Stimulated activated CD4-positive, alpha-beta T cell treated with anti-CD3 and anti-CD28 coated beads, Interleukin-15, amount 100 ng/mL, for 48 hours (primary cell): ENCODE data around the gene H3-3A.

Experiments
- DNase-seq, 2 donors: peaks; one replicate each; pipeline ENCODE4 v3.0.0-alpha.2; 2020; ENCODE audit warnings: low read depth in 2 of 2

H3-3A gene

DNA sequence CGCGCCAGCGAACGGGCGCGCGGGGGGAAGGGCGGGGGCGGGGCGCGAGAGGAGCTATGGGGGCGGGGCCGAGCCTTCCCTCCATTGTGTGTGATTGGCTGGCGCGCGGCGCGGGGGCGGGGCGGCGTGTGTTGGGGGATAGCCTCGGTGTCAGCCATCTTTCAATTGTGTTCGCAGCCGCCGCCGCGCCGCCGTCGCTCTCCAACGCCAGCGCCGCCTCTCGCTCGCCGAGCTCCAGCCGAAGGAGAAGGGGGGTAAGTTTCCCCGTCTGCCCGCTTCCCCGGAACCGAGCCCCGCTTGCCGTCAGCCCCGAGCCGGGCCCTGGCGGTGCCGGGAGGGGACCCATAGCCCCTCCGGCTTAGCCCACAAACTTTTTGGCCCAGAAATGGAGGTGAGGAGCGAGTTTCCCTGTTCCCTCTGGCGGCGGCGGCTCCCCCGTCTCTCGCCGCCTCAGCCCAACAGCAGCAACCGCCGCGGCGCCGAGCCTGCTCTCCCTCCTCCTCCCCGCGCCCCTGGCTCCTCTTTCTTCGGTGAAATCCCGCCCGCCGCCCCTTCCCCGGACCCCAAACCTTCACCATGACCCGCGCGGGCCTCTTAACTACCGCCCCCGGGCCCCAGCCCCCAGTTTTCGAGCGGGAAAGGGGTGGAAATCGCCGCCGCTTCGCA, at the start of gene H3-3A:
H3-3A (plus strand) TSS at position 159 of the 666 bp plus-strand sequence. CDS start 1,636 bp downstream, outside the sequence.
- peak; percentile 97 to 98 for DNase-seq

DNA sequence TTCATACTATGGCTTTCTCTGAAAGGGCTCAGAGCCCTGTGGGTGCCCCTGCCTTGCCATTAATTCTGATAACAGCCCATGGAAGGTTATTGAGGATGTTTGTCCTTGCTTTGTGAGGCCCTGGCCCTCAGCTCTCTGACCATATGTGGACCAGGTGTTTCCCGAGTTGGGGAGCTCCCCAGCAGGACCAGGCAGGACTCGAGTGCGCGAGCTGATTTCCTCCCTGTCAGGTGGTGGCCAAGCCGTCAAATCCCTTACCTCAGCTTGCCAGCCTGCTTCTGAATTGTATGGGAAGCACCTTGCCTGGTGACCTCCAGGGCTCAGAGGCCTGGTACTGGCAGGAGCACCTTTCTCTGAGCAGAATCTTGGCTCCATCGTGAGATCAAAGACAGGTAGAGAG, 45.4 kb upstream of the H3-3A start:
- no peak for DNase-seq

GRCh38 chr1:226019572-226019971, 42.9 kb upstream of the H3-3A start:
- DNase-seq, result no peak

- no peak for DNase-seq
These were observed 41.1 kb upstream of the H3-3A start for GRCh38 chr1:226021401-226021800.

GRCh38 chr1:226021801-226022200, 40.7 kb upstream of the H3-3A start:
- DNase-seq, result no peak

DNA sequence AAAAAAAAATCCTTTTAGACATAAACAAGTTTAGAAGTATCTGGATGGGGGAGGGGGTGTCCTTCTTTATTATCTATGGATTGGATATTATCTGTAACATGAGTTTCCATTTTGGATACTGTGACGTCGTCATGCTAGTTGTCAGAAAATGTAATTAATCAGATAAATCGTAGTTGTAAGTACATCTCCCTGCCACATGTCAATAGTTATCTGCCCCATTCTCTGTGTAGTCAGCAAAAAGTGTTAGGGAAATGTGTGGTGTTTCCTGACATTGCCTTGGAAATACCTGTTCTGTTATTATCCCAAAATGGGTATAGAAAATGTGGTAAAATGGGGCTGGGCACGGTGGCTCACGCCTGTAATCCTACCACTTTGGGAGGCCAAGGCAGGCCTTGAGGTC, 38.8 kb upstream of the H3-3A start:
- DNase-seq, result no peak

- no peak for DNase-seq
These were observed 35.7 kb upstream of the H3-3A start for GRCh38 chr1:226026833-226027232.

GRCh38 chr1:226027538-226028217, 34.8 kb upstream of the H3-3A start:
- DNase-seq, result no peak

GRCh38 chr1:226029093-226029496, 33.4 kb upstream of the H3-3A start:
- DNase-seq, result no peak

DNA sequence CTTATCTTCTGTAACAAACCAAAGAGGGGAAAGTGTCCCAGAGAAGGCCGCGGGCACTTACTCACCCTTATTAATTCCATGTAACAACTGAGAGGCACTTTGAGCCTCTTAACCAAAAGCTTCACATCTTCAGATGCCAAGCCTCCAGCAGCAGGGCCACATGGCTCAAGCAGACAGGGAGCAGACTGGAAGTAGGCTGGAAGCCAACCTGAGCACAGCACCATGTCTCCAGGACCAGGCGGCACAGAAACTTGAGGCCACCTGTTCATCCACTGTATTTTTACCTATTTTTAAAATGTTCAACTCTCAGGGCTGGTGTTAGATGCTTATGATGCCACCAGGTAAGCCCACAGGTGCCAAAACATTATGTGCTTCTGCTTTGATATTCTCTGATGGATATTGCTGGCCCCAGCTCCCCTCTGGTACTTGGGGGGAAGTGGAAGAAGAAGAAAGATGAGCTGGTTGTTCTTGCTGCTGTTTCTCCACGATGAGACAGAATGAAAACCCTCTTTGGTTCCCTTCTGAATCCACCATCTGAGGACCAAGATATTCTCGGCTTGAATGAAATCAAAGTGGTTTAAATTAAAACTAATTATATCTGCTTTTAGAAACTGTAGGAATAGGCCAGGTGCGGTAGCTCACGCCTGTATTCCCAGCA, 32.8 kb upstream of the H3-3A start:
- no peak for DNase-seq

- DNase-seq, result no peak
These were observed 28.9 kb upstream of the H3-3A start for GRCh38 chr1:226033582-226033981.

DNA sequence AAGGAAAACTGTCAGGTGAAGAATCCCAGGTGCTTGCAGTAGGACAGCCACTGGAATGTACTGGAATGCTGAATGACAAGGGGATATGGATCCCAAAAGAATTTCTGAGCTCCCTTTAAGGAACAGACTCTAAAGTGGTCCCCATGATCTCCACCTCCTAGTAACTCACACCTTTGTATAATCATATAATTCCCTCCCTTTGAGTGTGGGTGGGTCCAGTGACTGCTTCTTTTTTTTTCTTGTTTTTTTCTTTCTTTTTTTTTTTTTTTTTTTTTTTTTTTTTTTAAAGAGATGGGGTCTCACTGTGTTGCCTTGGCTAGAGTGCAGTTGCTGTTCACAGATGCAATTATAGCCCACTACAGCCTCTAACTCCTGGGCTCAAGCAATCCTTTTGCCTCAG, 28.5 kb upstream of the H3-3A start:
- no peak for DNase-seq

- no peak for DNase-seq
These were observed 28.0 kb upstream of the H3-3A start for GRCh38 chr1:226034482-226034881.

DNA sequence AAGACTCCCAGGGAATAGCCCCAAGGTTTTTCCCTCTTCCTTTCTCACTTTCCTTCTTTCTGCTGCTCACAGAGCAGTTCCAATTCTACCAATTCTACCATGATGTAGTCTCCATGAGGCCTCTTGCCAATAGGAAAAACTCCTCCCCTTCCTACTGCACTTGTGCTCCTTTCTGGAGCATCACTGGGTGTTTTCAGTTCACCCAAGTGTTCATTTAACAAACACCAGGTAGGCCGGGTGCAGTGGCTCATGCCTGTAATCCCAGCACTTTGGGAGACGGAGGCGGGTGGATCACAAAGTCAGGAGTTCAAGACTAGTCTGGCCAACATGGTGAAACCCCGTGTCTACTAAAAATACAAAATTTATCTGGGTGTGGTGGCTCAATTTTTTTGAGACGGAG, 26.6 kb upstream of the H3-3A start:
- DNase-seq, result no peak

DNA sequence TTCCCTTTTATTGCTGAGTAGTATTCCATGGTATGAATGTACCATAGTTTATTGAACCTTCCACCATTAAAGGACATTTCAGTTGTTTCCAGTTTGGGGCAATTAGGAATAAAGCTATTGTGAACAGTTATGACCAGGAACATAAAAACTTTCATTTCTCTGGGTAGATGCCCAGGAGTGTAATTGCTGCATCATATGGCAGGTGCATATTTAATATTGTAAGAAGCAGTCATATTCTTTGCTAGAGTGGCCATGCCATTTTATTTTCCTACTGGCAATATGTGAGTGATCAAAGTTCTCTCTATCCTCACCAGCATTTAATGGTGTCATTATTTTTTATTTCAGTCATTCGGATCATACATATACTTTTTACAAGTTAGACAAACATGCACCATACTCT, 23.9 kb upstream of the H3-3A start:
- DNase-seq, result no peak

- DNase-seq, result no peak
These were observed 21.1 kb upstream of the H3-3A start for GRCh38 chr1:226041419-226041818.

DNA sequence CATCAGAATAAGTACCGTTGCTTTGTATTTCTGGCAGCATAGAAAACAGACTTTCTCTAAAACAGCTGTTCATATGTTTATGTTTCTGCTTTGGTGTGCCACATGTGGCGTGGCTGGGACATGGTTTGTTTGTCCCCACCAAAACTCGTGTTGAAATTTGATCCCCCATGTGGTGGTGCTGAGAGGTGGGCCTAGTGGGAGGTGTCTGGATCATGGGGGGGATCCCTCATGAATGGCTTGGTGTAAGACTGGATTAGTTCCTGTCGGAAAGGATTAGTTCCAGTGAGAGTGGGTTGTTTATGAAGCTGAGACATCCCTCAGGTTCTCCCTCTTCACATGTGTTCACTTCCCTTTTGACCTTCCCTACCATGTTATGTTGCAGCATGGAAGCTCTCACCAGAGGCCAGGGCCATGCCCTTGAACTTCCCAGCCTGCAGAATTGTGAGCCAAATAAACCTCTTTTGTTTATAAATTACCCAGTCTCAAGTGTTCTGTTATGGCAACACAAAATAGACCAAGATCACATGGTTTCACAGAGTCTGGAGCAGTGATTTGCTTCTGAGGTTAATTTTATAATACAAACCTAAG, 17.9 kb upstream of the H3-3A start:
- DNase-seq, result no peak

DNA sequence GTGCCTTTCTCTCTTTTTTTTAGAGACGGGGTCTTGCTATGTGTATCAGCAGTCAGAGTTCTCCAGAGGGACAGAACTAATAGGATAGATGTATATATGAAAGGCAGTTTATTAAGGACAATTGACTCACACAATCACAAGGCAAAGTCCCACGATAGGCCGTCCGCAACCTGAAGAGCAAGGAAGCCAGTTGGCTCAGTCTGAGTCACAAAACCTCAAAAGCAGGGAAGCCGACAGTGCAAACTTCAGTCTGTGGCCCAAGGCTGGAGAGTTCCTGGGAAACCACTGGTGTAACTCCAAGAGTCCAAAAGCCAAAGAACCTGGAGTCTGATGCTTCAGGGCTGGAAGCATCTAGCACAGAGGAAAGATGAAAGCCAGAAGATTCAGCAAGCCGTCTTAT, 16.3 kb upstream of the H3-3A start:
- DNase-seq, result no peak

GRCh38 chr1:226047495-226047894, 15.0 kb upstream of the H3-3A start:
- DNase-seq, result no peak

GRCh38 chr1:226048886-226049285, 13.6 kb upstream of the H3-3A start:
- no peak for DNase-seq

- no peak for DNase-seq
These were observed 12.4 kb upstream of the H3-3A start for GRCh38 chr1:226050133-226050532.

DNA sequence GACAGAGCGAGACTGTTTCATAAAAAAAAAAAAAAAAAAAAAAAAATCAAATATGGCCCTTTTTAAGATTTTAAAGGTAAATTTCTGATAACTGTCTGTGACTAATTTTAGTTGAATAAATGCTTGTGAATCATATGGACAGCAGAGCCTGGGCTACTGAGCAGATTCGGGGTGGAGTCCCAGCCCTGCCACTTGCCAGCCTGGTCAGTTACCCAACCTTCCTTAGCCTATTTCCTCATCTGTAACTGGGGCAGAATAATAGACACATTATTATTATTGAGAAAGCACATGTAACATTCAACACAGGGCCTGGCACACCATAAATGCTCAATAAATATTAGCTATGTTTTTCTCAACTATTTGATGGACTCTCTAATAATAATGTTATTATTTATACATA, 11.2 kb upstream of the H3-3A start:
- no peak for DNase-seq

- DNase-seq, result no peak
These were observed 10.5 kb upstream of the H3-3A start for GRCh38 chr1:226052061-226052460.
